MG63 (cell line): ENCODE results near the gene EPS8. TPM values are rescaled to one million over a fixed set of nuclear protein-coding genes. Genes with fewer than 3 reads are reported as not detected.
A peak's percentile ranks its signal among the peaks of the same experiment; 100 is the strongest.

Source experiments
- DNase-seq: peaks from one replicate; pipeline ENCODE4 v3.0.0-alpha.2; 2020
- H3K27me3 ChIP-seq: fragments of 250-450 bp; sonication (Bioruptor Pico); 2 replicates; pipeline ENCODE4 v1.5.1; 2020; ENCODE audit warnings: mild to moderate bottlenecking, moderate library complexity
- H3K36me3 ChIP-seq: fragments of 250-450 bp; sonication (Bioruptor Pico); 2 replicates; pipeline ENCODE4 v1.5.1; 2020; ENCODE audit warnings: mild to moderate bottlenecking, moderate library complexity
- H3K4me3 ChIP-seq: fragments of 250-450 bp; sonication (Bioruptor Pico); 2 replicates; pipeline ENCODE4 v1.5.1; 2020; ENCODE audit warnings: mild to moderate bottlenecking, moderate library complexity
- H3K9me3 ChIP-seq: fragments of 250-450 bp; sonication (Bioruptor Pico); 2 replicates; pipeline ENCODE4 v1.5.1; 2020; ENCODE audit warnings: mild to moderate bottlenecking, moderate library complexity
- total RNA-seq: library from RNA; depleted of rRNA; stranded (reverse); fragments of >200 nt; shearing (Covaris generic); gene quantifications from 2 replicates; pipeline ENCODE4 v1.2.3, GENCODE V29; 2014; ENCODE audit warnings: low replicate concordance

EPS8 gene
- total RNA-seq, 1 experiment from 2014 or later: 103 TPM

GRCh38 chr12:15693228-15693911, 95.8 kb downstream of the EPS8 start:
- Histone ChIP-seq H3K36me3 (peaks cover 4% of the 10 kb centered on the region; the same call in 1 of the 2 replicates), H3K27me3 (no peaks in the 10 kb centered on the region), H3K4me3 (no peak overlapping the region), H3K9me3 (no peaks in the 10 kb centered on the region)
- DNase-seq: no peak

GRCh38 chr12:15691388-15691787, 97.8 kb downstream of the EPS8 start:
- H3K9me3 ChIP-seq: no peaks in the 10 kb centered on the region
- H3K27me3 ChIP-seq: no peaks in the 10 kb centered on the region
- DNase-seq: no peak
- H3K36me3 ChIP-seq: peaks cover 2% of the 10 kb centered on the region; the same call in 1 of the 2 replicates
- no peak overlapping the region for H3K4me3 ChIP-seq

DNA sequence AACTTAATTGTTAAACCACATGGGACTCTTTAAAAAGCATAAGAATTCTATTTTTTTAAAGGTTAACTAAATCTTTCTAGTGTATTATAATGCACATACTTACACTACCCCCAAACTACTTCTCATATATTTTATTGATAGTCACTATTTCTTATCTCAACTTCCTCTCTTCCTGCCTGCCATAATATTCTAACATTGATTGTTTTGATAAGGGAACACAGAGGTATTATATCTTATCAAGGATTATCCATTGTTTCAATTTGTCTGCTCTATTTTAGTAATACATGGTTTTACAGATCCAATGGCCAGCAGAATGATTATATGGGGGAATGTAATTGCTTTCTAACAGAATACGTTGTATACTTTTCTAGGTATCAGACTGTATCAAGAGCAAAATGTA, 98.9 kb downstream of the EPS8 start:
- no peaks in the 10 kb centered on the region for H3K9me3 ChIP-seq
- no peaks in the 10 kb centered on the region for H3K27me3 ChIP-seq
- DNase-seq: no peak
- peaks cover 2% of the 10 kb centered on the region; the same call in 1 of the 2 replicates for H3K36me3 ChIP-seq
- no peak overlapping the region for H3K4me3 ChIP-seq

- Histone ChIP-seq H3K36me3 (0 out of 2 replicates have a peak, but pooled peaks cover 2% of the 10 kb centered on the region), H3K9me3 (no peaks in the 10 kb centered on the region), H3K4me3 (no peak overlapping the region), H3K27me3 (no peaks in the 10 kb centered on the region)
- DNase-seq: no peak
Observed at GRCh38 chr12:15689751-15690191, 99.4 kb downstream of the EPS8 start.

DNA sequence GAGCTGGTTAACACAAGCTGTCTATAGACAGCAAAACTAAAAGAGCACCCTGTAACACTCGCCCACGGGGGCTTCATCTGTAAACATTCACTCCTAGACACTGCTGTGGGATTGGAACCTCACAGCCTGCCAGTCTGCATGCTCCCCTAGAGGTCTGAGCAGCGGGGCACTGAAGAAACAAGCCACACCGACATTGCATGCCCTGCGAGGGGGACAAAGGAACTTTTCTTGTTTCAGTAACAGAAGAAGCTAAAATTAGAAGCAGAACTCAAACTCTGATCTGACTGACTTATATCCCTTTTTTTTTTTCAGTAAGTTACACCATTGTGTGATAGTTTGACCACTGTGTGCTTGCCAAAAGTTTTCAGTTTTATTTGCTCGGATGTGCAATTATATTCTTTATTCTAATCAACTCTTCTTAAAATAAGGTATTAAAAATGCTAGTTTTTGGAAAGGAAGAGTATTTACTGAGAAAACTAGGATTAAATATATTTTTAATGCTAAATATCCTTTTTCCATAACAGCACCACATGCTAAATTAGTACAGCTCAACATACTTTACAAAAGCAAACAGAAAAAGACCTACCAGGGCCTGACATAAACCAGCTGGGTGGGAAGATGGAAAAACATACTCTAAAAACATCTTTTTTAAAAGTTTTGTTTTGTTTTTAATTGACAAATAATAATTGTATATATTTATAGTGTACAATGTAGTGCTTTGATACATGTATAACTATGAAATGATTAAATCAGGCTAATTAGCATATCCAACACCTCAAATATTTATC, 100.2 kb downstream of the EPS8 start:
- DNase-seq: peak; percentile 41
- H3K36me3 ChIP-seq: 0 out of 2 replicates have a peak, but pooled peaks cover 2% of the 10 kb centered on the region
- no peaks in the 10 kb centered on the region for H3K27me3 ChIP-seq
- no peaks in the 10 kb centered on the region for H3K9me3 ChIP-seq
- H3K4me3 ChIP-seq: peak overlapping the region; percentile 37

GRCh38 chr12:15688202-15688736, 100.9 kb downstream of the EPS8 start:
- Histone ChIP-seq H3K9me3 (no peaks in the 10 kb centered on the region), H3K36me3 (no peaks in the 10 kb centered on the region), H3K27me3 (no peaks in the 10 kb centered on the region), H3K4me3 (peak overlapping the region; percentile 37)
- DNase-seq: peak; percentile 93

GRCh38 chr12:15687583-15687982, 101.6 kb downstream of the EPS8 start:
- H3K27me3 ChIP-seq: no peaks in the 10 kb centered on the region
- no peaks in the 10 kb centered on the region for H3K36me3 ChIP-seq
- no peaks in the 10 kb centered on the region for H3K9me3 ChIP-seq
- DNase-seq: no peak
- no peak overlapping the region for H3K4me3 ChIP-seq

- DNase-seq: no peak
- Histone ChIP-seq H3K27me3 (no peaks in the 10 kb centered on the region), H3K4me3 (peak overlapping the region; percentile 10; the same call in 1 of the 2 replicates), H3K9me3 (no peaks in the 10 kb centered on the region), H3K36me3 (peaks cover 9% of the 10 kb centered on the region)
Observed at GRCh38 chr12:15684896-15685658, 104.1 kb downstream of the EPS8 start.

DNA sequence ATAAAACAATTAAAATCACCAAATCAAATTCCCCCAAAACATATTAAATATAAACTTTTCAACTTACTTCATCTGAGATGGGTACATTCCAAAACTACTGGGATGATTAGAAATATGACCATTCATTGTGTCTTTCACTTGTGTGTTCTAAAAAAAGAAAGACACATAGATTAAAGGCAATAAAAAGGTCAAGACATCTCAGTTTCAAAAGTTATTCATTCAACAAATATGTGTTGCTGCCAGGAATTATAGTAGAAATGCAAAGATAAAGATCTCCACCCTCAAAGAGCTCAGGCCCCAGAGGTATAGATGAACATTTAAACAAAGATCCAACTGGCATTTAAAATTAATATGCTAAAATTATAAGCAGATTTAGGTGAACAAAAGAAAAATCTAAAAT, 106.4 kb downstream of the EPS8 start:
- Histone ChIP-seq H3K9me3 (no peaks in the 10 kb centered on the region), H3K4me3 (no peak overlapping the region), H3K27me3 (no peaks in the 10 kb centered on the region), H3K36me3 (peaks cover 21% of the 10 kb centered on the region)
- DNase-seq: no peak

- Histone ChIP-seq H3K4me3 (no peak overlapping the region), H3K27me3 (no peaks in the 10 kb centered on the region), H3K9me3 (no peaks in the 10 kb centered on the region), H3K36me3 (peaks cover 33% of the 10 kb centered on the region)
- DNase-seq: no peak
Observed at GRCh38 chr12:15679151-15679550, 110.0 kb downstream of the EPS8 start.

GRCh38 chr12:15677726-15678201, 111.4 kb downstream of the EPS8 start:
- no peaks in the 10 kb centered on the region for H3K9me3 ChIP-seq
- H3K4me3 ChIP-seq: no peak overlapping the region
- H3K27me3 ChIP-seq: no peaks in the 10 kb centered on the region
- H3K36me3 ChIP-seq: peaks cover 33% of the 10 kb centered on the region
- DNase-seq: no peak

DNA sequence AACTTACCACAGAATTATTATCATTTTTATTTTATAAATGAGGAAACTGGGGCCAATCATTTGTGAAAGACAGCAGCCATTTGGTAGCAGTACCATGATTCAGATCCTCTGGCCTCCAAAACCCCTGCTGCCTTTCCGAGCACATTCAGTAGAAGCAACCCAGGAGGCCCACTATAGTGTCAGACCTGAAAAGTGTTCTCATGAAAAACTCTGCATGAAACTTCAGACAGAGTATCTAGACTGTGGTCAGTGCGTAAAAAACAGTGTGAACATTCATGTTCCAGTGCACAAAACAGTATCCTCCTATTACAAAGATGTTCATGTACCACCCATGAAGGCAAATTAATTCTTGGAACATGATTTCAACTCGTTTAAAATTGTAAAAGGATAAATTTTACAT, 112.0 kb downstream of the EPS8 start:
- Histone ChIP-seq H3K4me3 (no peak overlapping the region), H3K9me3 (no peaks in the 10 kb centered on the region), H3K36me3 (peaks cover 33% of the 10 kb centered on the region), H3K27me3 (no peaks in the 10 kb centered on the region)
- DNase-seq: no peak

DNA sequence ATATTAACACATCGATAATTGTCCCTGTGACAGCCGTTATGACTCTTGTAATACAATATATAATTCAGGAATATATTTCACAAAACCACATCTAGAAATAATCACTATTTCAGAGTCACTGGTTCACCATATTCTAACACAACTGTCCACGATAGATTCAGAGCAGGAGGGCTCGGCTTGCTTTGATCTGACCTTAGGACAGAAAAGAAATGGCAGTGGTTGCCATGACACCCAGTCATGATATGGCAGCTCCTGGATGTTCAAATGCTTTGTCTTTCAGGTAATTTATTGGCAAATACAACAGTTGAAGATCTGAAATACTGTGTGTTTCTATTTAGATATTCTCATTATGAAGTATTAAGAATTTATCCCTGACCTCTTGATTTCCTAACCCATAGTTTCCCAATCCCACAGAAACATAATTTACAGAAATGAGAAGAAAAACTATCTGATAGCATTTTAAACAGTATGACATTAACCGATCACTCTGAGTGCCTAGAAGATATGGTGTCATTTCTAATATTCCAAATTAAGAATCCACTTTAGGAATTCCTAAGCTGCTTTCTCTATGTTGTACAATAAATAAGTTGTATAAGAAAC, 116.4 kb downstream of the EPS8 start:
- H3K36me3 ChIP-seq: peaks cover 19% of the 10 kb centered on the region
- H3K9me3 ChIP-seq: no peaks in the 10 kb centered on the region
- no peaks in the 10 kb centered on the region for H3K27me3 ChIP-seq
- no peak for DNase-seq
- no peak overlapping the region for H3K4me3 ChIP-seq

- no peak for DNase-seq
- no peaks in the 10 kb centered on the region for H3K27me3 ChIP-seq
- H3K36me3 ChIP-seq: peaks cover 17% of the 10 kb centered on the region
- H3K4me3 ChIP-seq: no peak overlapping the region
- H3K9me3 ChIP-seq: no peaks in the 10 kb centered on the region
Observed at GRCh38 chr12:15670756-15671155, 118.4 kb downstream of the EPS8 start.

- peaks cover 31% of the 10 kb centered on the region for H3K36me3 ChIP-seq
- no peak overlapping the region for H3K4me3 ChIP-seq
- DNase-seq: peak; percentile 38
- no peaks in the 10 kb centered on the region for H3K27me3 ChIP-seq
- H3K9me3 ChIP-seq: no peaks in the 10 kb centered on the region
Observed at GRCh38 chr12:15669256-15669948, 119.8 kb downstream of the EPS8 start.

- peaks cover 66% of the 10 kb centered on the region for H3K36me3 ChIP-seq
- no peak overlapping the region for H3K4me3 ChIP-seq
- no peaks in the 10 kb centered on the region for H3K9me3 ChIP-seq
- no peaks in the 10 kb centered on the region for H3K27me3 ChIP-seq
- DNase-seq: no peak
Observed at GRCh38 chr12:15664491-15664890, 124.7 kb downstream of the EPS8 start.
